Ascending aorta (tissue), 2 donors: ENCODE results near the gene CEP112. TPM values are rescaled to one million over a fixed set of nuclear protein-coding genes. Genes with fewer than 3 reads are reported as not detected.

Experiments used
- DNase-seq, 2 donors: peaks; one replicate each; pipeline ENCODE4 v3.0.0-alpha.2; 2019; ENCODE audit warnings: low spot score in 2 of 2
- H3K27ac ChIP-seq, 2 donors: fragments of 200-600 bp; sonication (generic); one replicate each; pipeline ENCODE4 v1.5.1; 2016 to 2017; ENCODE audit warnings: mild to moderate bottlenecking in 1 of 2
- H3K27me3 ChIP-seq: fragments of 200-600 bp; sonication (generic); one replicate; pipeline ENCODE4 v1.5.1; 2017
- H3K36me3 ChIP-seq, 2 donors: fragments of 200-600 bp; sonication (generic); one replicate each; pipeline ENCODE4 v1.5.1; 2016
- H3K4me1 ChIP-seq, 2 donors: fragments of 200-600 bp; sonication (generic); one replicate each; pipeline ENCODE4 v1.5.1; 2016 to 2017; ENCODE audit warnings: mild to moderate bottlenecking in 1 of 2
- H3K4me3 ChIP-seq, 2 donors: fragments of 200-600 bp; sonication (generic); one replicate each; pipeline ENCODE4 v1.5.1; 2016 to 2017; ENCODE audit warnings: mild to moderate bottlenecking in 1 of 2
- H3K9me3 ChIP-seq, 2 donors: fragments of 200-600 bp; sonication (generic); one replicate each; pipeline ENCODE4 v1.5.1; 2016
- CTCF ChIP-seq, 3 experiments: fragments of 200-600 bp in 2 of 3; fragments of 450-650 bp in 1 of 3; sonication (generic) in 2 of 3; IDR thresholded peaks; one replicate each; pipeline ENCODE4 v1.5.1; 2016 to 2019; ENCODE audit warnings: antibody characterized with exemption in 3 of 3, mild to moderate bottlenecking in 1 of 3, moderate library complexity in 1 of 3
- intact Hi-C: fragments of 100-400 bp; cut with DNase I; formaldehyde crosslinking; loops from one replicate; pipeline ENCODE4 v1.15.1; 2023
- total RNA-seq: library from RNA; depleted of rRNA; stranded (reverse); fragments of >200 nt; gene quantifications from one replicate; pipeline ENCODE4 v1.1.0, GENCODE V29; 2016

CEP112 gene
- total RNA-seq, 1 donor from 2014 or later, result 11.4 TPM

GRCh38 chr17:65588181-65588808, 603.6 kb downstream of the CEP112 start:
- TF ChIP-seq CTCF (IDR thresholded peaks at IDR 0.05), result no peak
- H3K27ac ChIP-seq, result no peak overlapping the region
- intact Hi-C loops, result no loop called here
- no peaks in the 10 kb centered on the region for H3K27me3 ChIP-seq
- H3K4me3 ChIP-seq, result no peak overlapping the region
- peaks cover 5 to 18% of the 10 kb centered on the region in 2 donors for H3K4me1 ChIP-seq
- DNase-seq, result no peak
- H3K9me3 ChIP-seq, result no peaks in the 10 kb centered on the region
- H3K36me3 ChIP-seq, result no peaks in the 10 kb centered on the region

GRCh38 chr17:65587534-65588180, 604.3 kb downstream of the CEP112 start:
- no peaks in the 10 kb centered on the region for H3K9me3 ChIP-seq
- peaks cover 5 to 18% of the 10 kb centered on the region in 2 donors for H3K4me1 ChIP-seq
- no peak overlapping the region for H3K4me3 ChIP-seq
- H3K36me3 ChIP-seq, result no peaks in the 10 kb centered on the region
- H3K27me3 ChIP-seq, result no peaks in the 10 kb centered on the region
- TF ChIP-seq CTCF (IDR thresholded peaks at IDR 0.05), result no peak
- intact Hi-C loops, result no loop called here
- no peak overlapping the region for H3K27ac ChIP-seq
- DNase-seq, result no peak

GRCh38 chr17:65586899-65587298, 605.0 kb downstream of the CEP112 start:
- no peak overlapping the region for H3K27ac ChIP-seq
- no peaks in the 10 kb centered on the region for H3K36me3 ChIP-seq
- H3K27me3 ChIP-seq, result no peaks in the 10 kb centered on the region
- no peak for DNase-seq
- TF ChIP-seq CTCF (IDR thresholded peaks at IDR 0.05), result no peak
- intact Hi-C loops, result no loop called here
- peaks cover 5 to 18% of the 10 kb centered on the region in 2 donors for H3K4me1 ChIP-seq
- H3K4me3 ChIP-seq, result no peak overlapping the region
- H3K9me3 ChIP-seq, result no peaks in the 10 kb centered on the region

Other genes starting within 250 kb of the CEP112 start
- 4.7 TPM for gene APOH, start 37.3 kb upstream of the CEP112 start, total RNA-seq
- 3.2 TPM for gene PRKCA, start 110.5 kb upstream of the CEP112 start, total RNA-seq